Midbrain (tissue), 1 donor: ENCODE results near the gene TAS2R19.
"Not testable (repeated sequence)": the region's sequence is repeated elsewhere in the genome, so short reads cannot be mapped to it uniquely, and the experiment has no call there.

Experiments used
- DNase-seq: peaks from one replicate; lab custom pipeline; 2025; lab: John Stamatoyannopoulos, UW

Gene TAS2R19

GRCh38 chr12:11022520-11022919 lies at the start of gene TAS2R19:
TAS2R19 (minus strand) TSS chr12:11022620; CDS start chr12:11022571, 49 bp downstream.
- no peak for DNase-seq

- DNase-seq: no peak
Measured at GRCh38 chr12:11071414-11071813, 49.0 kb upstream of the TAS2R19 start.

- no peak for DNase-seq
Measured at GRCh38 chr12:11070999-11071398, 48.6 kb upstream of the TAS2R19 start.

- DNase-seq: no peak
Measured at GRCh38 chr12:11069854-11070365, 47.5 kb upstream of the TAS2R19 start.

- DNase-seq: peak; percentile 18
Measured at GRCh38 chr12:11067514-11067913, 45.1 kb upstream of the TAS2R19 start.

- DNase-seq: not testable (repeated sequence)
Measured at GRCh38 chr12:11062194-11062593, 39.8 kb upstream of the TAS2R19 start, which contains the start of gene TAS2R46. TAS2R46 (minus strand) TSS chr12:11062294; CDS start chr12:11062294, 0 bp downstream.

GRCh38 chr12:11059784-11060183 lies 37.4 kb upstream of the TAS2R19 start:
- DNase-seq: no peak

GRCh38 chr12:11059041-11059440 lies 36.6 kb upstream of the TAS2R19 start:
- DNase-seq: no peak

- DNase-seq: no peak
Measured at GRCh38 chr12:11055306-11055705, 32.9 kb upstream of the TAS2R19 start.

- not testable (repeated sequence) for DNase-seq
Measured at GRCh38 chr12:11049806-11050531, 27.5 kb upstream of the TAS2R19 start.

- DNase-seq: not testable (repeated sequence)
Measured at GRCh38 chr12:11041366-11041765, 18.9 kb upstream of the TAS2R19 start.

GRCh38 chr12:11040162-11040561 lies 17.7 kb upstream of the TAS2R19 start:
- no peak for DNase-seq

- DNase-seq: no peak
Measured at GRCh38 chr12:11039171-11039570, 16.8 kb upstream of the TAS2R19 start.

- DNase-seq: not testable (repeated sequence)
Measured at GRCh38 chr12:11033959-11034358, 11.5 kb upstream of the TAS2R19 start.

GRCh38 chr12:11031307-11031706 lies 8.9 kb upstream of the TAS2R19 start, which contains the start of gene TAS2R31:
TAS2R31 (minus strand) TSS chr12:11031407; CDS start chr12:11031335, 72 bp downstream.
- DNase-seq: no peak

GRCh38 chr12:11026118-11026517 lies 3.7 kb upstream of the TAS2R19 start:
- no peak for DNase-seq

- no peak for DNase-seq
Measured at GRCh38 chr12:11023387-11023786, 967 bp upstream of the TAS2R19 start.

GRCh38 chr12:11016937-11017336 lies 5.5 kb downstream of the TAS2R19 start:
- DNase-seq: peak; percentile 72

GRCh38 chr12:11015775-11016430 lies 6.5 kb downstream of the TAS2R19 start:
- DNase-seq: no peak

- no peak for DNase-seq
Measured at GRCh38 chr12:11014234-11014633, 8.2 kb downstream of the TAS2R19 start.

- DNase-seq: no peak
Measured at GRCh38 chr12:11007608-11008007, 14.8 kb downstream of the TAS2R19 start.

GRCh38 chr12:10998204-10998603 lies 24.2 kb downstream of the TAS2R19 start, which contains the start of gene TAS2R20:
TAS2R20 (minus strand) TSS chr12:10998304; CDS start chr12:10997875, 429 bp downstream.
- no peak for DNase-seq

- DNase-seq: no peak
Measured at GRCh38 chr12:10994307-10994706, 28.1 kb downstream of the TAS2R19 start.
